ENCODE measurements around the gene PGLYRP2. TPM values are rescaled to one million over a fixed set of nuclear protein-coding genes. Genes with fewer than 3 reads are reported as not detected.
"Not testable (repeated sequence)": the region's sequence is repeated elsewhere in the genome, so short reads cannot be mapped to it uniquely, and the experiment has no call there.

Gene PGLYRP2, protein sequence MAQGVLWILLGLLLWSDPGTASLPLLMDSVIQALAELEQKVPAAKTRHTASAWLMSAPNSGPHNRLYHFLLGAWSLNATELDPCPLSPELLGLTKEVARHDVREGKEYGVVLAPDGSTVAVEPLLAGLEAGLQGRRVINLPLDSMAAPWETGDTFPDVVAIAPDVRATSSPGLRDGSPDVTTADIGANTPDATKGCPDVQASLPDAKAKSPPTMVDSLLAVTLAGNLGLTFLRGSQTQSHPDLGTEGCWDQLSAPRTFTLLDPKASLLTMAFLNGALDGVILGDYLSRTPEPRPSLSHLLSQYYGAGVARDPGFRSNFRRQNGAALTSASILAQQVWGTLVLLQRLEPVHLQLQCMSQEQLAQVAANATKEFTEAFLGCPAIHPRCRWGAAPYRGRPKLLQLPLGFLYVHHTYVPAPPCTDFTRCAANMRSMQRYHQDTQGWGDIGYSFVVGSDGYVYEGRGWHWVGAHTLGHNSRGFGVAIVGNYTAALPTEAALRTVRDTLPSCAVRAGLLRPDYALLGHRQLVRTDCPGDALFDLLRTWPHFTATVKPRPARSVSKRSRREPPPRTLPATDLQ
- polyA plus RNA-seq (2012; ENCODE audit: missing spikeins): not detected

DNA sequence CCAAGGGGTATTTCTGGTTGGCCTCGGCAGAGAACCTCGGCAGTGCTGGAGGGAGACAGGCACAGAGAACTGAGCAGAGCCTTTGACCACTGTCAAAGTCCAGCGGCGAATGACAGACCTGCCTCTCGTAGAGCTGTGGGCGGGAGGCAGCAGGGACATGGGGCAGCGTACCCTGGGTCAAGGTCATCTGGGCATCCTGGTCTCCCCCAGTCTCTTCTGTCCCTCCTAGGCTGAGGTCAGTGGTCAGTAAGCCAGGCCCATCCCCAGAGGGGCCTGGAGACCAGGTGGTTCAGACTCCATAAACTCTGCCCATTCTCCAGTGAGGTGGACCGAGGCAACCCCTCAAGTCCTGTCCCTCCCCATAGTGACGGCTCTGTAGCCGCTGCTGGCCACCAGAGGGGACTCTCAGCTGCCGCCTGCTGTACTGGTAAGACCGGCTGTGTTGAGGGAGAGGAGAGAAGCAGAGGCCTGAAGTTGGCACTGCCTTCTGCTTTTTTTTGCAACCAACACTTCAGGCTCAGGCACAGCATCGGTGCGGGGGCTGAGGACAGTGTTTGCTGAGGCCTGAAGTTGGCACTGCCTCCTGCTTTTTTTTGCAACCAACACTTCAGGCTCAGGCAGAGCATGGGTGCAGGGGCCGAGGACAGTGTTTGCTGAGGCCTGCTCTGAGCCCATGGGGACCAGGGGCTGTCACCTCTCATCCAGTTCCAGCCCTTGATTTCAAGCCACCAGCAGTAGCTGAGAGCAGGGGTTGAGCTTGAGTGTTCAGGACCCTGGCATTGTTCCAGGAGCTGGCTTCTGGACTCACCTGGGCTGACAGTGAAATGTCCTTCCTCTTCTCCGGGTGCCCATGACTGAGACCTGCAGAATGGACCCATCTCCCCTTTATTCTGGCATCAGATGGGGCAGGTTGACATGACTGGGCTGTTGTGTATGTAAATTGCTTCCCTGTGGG is at the start of gene PGLYRP2:
Gene PGLYRP2, minus strand, starts transcription at position 111 of the 955 bp plus-strand sequence. CDS start 130 bp downstream, outside the sequence.
- no peak for DNase-seq (ENCODE audit: insufficient read length)
- FAIRE-seq: no peak
- TF ChIP-seq POLR2AphosphoS5 (IDR thresholded peaks at IDR 0.05; ENCODE audit: low read depth, low read length) (no peak), POLR2A (IDR thresholded peaks at IDR 0.05; ENCODE audit: low read depth, low read length) (no peak), TAF1 (IDR thresholded peaks at IDR 0.05; ENCODE audit: borderline replicate concordance, low read depth, low read length) (no peak)

DNA sequence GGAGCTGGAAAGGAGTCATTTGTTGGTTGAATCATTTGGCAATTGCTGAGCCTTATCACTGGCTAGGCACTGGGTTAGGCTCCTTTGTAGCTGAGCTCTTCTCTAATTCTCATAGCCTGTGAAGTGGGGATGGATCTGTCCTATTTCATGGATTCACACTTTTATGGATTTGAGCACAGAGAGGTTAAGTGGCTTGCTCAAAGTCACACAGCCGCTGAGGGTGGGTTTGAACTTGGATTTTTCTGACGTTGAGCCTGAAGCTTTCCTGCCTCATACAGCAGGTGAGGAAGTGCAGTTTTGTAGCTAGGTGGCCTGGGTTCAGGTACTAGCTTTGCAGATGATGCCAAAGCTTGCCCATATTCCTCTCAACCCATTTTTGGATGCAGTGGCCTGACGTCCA is 48.4 kb upstream of the PGLYRP2 start:
- DNase-seq (ENCODE audit: insufficient read length) (no peak), FAIRE-seq (no peak)
- TF ChIP-seq POLR2AphosphoS5 (IDR thresholded peaks at IDR 0.05; ENCODE audit: low read depth, low read length): no peak

DNA sequence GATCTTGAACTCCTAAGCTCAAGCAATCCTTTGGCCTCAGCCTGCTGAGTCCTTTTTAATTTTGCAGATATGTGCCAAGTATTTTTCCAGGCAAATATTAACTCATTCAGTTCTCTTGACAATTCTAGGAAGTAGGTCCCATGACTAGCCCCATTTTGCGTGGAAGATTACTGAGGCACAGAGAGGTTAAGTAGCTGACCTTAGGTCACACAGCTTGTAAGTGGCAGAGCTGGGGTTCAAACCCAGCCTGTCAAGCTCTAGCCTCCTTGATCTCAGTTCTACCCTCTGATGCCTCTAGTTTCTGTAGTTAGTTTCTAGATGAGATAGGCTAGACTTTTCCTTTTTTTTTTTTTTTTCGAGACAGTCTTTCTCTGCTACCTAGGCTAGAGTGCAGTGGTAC is 47.1 kb upstream of the PGLYRP2 start:
- DNase-seq (ENCODE audit: insufficient read length) (no peak), FAIRE-seq (no peak)
- no peak for TF ChIP-seq POLR2AphosphoS5 (IDR thresholded peaks at IDR 0.05; ENCODE audit: low read depth, low read length)
- no peak for TF ChIP-seq POLR2A (IDR thresholded peaks at IDR 0.05; ENCODE audit: low read depth, low read length)
- TF ChIP-seq TAF1 (IDR thresholded peaks at IDR 0.05; ENCODE audit: borderline replicate concordance, low read depth, low read length): no peak

- FAIRE-seq: no peak
- no peak for TF ChIP-seq TAF1 (IDR thresholded peaks at IDR 0.05; ENCODE audit: borderline replicate concordance, low read depth, low read length)
- no peak for TF ChIP-seq POLR2AphosphoS5 (IDR thresholded peaks at IDR 0.05; ENCODE audit: low read depth, low read length)
- TF ChIP-seq POLR2A (IDR thresholded peaks at IDR 0.05; ENCODE audit: low read depth, low read length): no peak
- DNase-seq (ENCODE audit: insufficient read length): no peak
Measured at GRCh38 chr19:15525291-15525690, 46.0 kb upstream of the PGLYRP2 start.

DNA sequence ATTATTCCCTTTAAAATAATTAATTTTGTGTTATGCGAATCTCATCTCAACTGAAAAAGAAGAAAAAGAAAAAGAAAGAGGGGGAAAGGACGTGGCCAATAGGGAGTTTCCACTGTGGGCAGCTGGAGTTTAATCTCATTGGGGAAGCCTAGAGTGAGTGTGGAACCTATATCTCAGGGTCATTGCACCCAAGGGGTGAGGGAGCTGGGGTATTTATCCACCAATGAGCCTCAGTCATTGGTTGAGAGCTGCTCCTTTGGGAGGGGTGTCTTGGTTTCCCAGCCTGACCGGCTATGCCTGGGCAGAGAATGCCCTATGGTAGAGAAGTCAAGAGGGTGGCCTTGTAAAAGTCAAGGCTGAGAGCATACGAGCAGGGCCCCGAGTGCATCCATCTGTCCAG is 45.5 kb upstream of the PGLYRP2 start:
- no peak for FAIRE-seq
- TF ChIP-seq POLR2A (IDR thresholded peaks at IDR 0.05; ENCODE audit: low read depth, low read length) (no peak), POLR2AphosphoS5 (IDR thresholded peaks at IDR 0.05; ENCODE audit: low read depth, low read length) (no peak), TAF1 (IDR thresholded peaks at IDR 0.05; ENCODE audit: borderline replicate concordance, low read depth, low read length) (no peak)

GRCh38 chr19:15519433-15519976 is 40.2 kb upstream of the PGLYRP2 start:
- FAIRE-seq (no peak), DNase-seq (ENCODE audit: insufficient read length) (no peak)
- TF ChIP-seq POLR2A (IDR thresholded peaks at IDR 0.05; ENCODE audit: low read depth, low read length) (no peak), POLR2AphosphoS5 (IDR thresholded peaks at IDR 0.05; ENCODE audit: low read depth, low read length) (no peak), TAF1 (IDR thresholded peaks at IDR 0.05; ENCODE audit: borderline replicate concordance, low read depth, low read length) (no peak)

More for the DNA sequence above, 45.5 kb upstream of the PGLYRP2 start:
- DNase-seq (ENCODE audit: insufficient read length): no peak

DNA sequence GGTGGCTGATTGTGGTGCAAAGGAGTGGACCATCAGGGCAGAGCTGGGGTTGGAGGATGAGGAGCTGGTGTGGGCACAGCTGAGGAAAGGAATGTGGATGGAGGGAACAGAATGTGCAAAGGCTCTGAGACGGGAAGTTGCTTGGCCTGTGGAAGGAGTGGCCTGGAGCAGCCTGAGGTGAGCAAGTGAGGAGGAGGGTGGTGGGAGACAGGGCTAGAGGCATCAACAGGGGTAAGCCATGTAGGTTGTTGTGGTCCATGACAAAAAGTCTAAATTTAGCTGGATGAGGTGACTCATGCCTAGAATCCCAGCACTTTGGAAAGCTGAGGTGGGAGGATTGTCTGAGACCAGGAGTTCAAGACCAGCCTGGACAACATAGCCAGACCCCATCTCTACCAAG is 38.5 kb upstream of the PGLYRP2 start:
- DNase-seq (ENCODE audit: insufficient read length) (no peak), FAIRE-seq (no peak)
- TF ChIP-seq TAF1 (IDR thresholded peaks at IDR 0.05; ENCODE audit: borderline replicate concordance, low read depth, low read length): no peak
- TF ChIP-seq POLR2AphosphoS5 (IDR thresholded peaks at IDR 0.05; ENCODE audit: low read depth, low read length): no peak

DNA sequence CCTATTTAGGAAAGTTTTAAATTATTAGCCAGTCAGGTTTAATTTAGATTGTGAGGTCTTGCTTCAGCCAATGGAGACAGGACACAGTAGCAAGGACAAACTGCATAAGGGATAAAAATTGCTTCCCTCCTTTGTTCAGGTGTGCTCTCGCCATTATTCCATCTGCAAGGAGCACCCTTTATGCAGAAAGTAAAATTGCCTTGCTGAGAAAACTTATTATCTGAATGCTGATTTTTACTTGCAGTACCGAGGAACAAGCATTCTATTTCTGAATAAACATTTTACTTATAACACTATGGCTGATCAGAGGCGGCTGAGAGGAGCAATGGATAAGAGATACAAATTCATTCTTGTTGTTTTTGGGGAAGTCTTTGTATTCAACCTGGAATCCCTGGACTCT is 37.1 kb upstream of the PGLYRP2 start:
- TF ChIP-seq POLR2AphosphoS5 (IDR thresholded peaks at IDR 0.05; ENCODE audit: low read depth, low read length) (no peak), TAF1 (IDR thresholded peaks at IDR 0.05; ENCODE audit: borderline replicate concordance, low read depth, low read length) (no peak), POLR2A (IDR thresholded peaks at IDR 0.05; ENCODE audit: low read depth, low read length) (no peak)
- DNase-seq (ENCODE audit: insufficient read length) (no peak), FAIRE-seq (no peak)

DNA sequence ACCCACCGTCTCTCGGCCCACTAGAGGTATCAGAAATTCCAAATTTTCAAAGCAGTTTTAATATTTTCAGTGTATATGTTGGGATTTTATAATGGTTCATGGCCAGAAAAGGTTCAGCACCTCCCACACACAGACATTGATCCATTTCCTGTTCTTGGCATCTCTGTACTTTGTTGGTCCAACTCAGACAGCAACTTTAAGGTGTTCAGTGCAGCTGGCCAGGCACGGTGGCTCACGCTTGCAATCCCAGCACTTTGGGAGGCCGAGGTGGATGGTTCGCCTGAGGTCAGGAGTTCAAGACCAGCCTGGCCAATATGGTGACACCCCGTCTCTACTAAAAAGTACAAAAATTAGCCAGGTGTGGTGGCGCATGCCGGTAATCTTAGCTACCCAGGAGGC is 35.9 kb upstream of the PGLYRP2 start:
- not testable (repeated sequence) for FAIRE-seq; DNase-seq (ENCODE audit: insufficient read length)

DNA sequence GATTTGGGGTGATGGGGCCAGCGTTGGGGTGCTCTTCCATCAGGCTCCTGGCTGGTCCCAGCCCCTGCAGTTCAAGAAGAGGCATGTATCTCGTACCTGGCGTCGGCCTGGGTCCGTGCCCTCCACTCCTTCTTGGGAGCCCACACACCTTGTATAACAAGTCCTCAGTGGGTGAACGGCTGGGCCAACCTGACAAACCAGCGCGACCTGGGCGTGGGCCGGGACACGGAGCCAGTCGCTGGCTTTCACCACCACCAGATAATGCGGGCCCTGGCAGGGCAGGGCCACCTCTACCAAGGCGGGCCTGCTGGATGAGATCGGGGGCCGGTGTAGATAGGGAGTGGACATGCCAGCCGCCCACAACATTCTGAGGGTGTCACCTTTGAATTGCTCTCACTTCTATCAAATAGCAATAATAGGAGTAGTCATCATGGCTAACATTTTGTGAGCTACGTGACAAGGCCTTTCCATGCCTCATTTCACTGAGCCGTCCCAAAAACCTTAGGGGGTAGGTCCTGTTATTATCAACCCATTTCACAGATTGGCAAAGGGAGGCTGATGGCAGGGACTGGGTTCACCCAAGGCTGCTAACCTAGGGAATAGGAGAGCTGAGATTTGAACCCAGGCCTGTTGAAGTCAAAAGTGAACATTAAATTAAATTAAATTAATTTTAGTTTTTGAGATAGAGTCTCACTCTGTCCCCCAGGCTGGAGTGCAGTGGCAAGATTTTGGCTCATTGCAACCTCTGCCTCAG is 32.5 kb upstream of the PGLYRP2 start:
- DNase-seq (ENCODE audit: insufficient read length) (no peak), FAIRE-seq (no peak)
- TF ChIP-seq TAF1 (IDR thresholded peaks at IDR 0.05; ENCODE audit: borderline replicate concordance, low read depth, low read length) (no peak), POLR2AphosphoS5 (IDR thresholded peaks at IDR 0.05; ENCODE audit: low read depth, low read length) (no peak)
